Measurements from ENCODE around the gene DNAJC28. TPM values are rescaled to one million over a fixed set of nuclear protein-coding genes. Genes with fewer than 3 reads are reported as not detected.
A peak's percentile ranks its signal among the peaks of the same experiment; 100 is the strongest.

DNAJC28 gene
- total and polyA plus RNA-seq, 9 of the 15 experiments (the other 6 are each of a cell fraction or from before 2014, with no cell fraction given) = 0.68 to 2.5 (median 1.1) TPM

- no peaks in the 10 kb centered on the region for H3K27me3 ChIP-seq (ENCODE audit: control insufficient read depth in 2 of 2, insufficient read depth in 2 of 2, low read length in 2 of 2)
- DNase-seq (ENCODE audit: extremely low read depth in 1 of 4, low spot score in 3 of 4) = no peak
- no peak for ATAC-seq
- no peaks in the 10 kb centered on the region for H4K20me1 ChIP-seq (replicated peaks; ENCODE audit: control insufficient read depth, insufficient read depth, low read length)
- H3K9me1 ChIP-seq (ENCODE audit: control insufficient read depth, insufficient read depth, low read length) = no peaks in the 10 kb centered on the region
- ChIA-PET CTCF (ENCODE audit: low intra/inter-chr PET ratio) (no interaction called here), POLR2A (interaction anchor here (0.6 to 2.4 kb wide), 10 partner anchors 8 to 341 kb away, joined by 3 to 7 read pairs (median 4); partner anchors contain the start of genes DNAJC28 and TMEM50B)
- FAIRE-seq = no peak
- TF ChIP-seq CEBPB (tag; IDR thresholded peaks at IDR 0.05) = peak; percentile 44
- TF ChIP-seq CEBPG (CRISPR knock-in tag; IDR thresholded peaks at IDR 0.05) = no peak
- 0 out of 4 replicates have a peak, but pooled peaks have one; percentile 35 to 42 for TF ChIP-seq CEBPG (tag; conservative IDR thresholded peaks at IDR 0.05 in 1 of 2, IDR thresholded peaks at IDR 0.05 in 1 of 2)
- TF ChIP-seq RCOR1 (IDR thresholded peaks at IDR 0.05; ENCODE audit: borderline replicate concordance in 1 of 2, low read depth in 2 of 2, low read length in 2 of 2) = no peak
- no peak overlapping the region for H3K4me3 ChIP-seq
- WGBS (ENCODE audit: insufficient coverage, low coverage, missing lambda C conversion rate) = 96% methylated on average over 2 of the region's 2 CpGs
- H3K27ac ChIP-seq (ENCODE audit: extremely low read depth, low read depth, low read length) = no peak overlapping the region
- H3K4me1 ChIP-seq (replicated peaks in 1 of 2; ENCODE audit: control insufficient read depth in 2 of 2, insufficient read depth in 2 of 2, low read length in 2 of 2) = peaks cover 0 to 9% of the 10 kb centered on the region in 2 experiments; a peak in 3 of 5 replicates
- intact Hi-C loops (cut with micrococcal nuclease) = no loop called here
- no peaks in the 10 kb centered on the region for H3K79me2 ChIP-seq (ENCODE audit: control insufficient read depth, insufficient read depth, low read length)
- BruUV-seq (replicated peaks) = no TSS peak
- H2AFZ ChIP-seq (ENCODE audit: low read depth, low read length) = no peak overlapping the region
- H3K36me3 ChIP-seq (ENCODE audit: control insufficient read depth, insufficient read depth, low read length) = peaks cover 95% of the 10 kb centered on the region
- H3K9ac ChIP-seq (ENCODE audit: insufficient read depth in 1 of 2, low read depth in 2 of 2, low read length in 2 of 2) = no peak overlapping the region
- in situ Hi-C loops (cut with MboI) = no loop called here
- H3K9me3 ChIP-seq (replicated peaks; ENCODE audit: control insufficient read depth, insufficient read depth, low read depth, low read length) = no peaks in the 10 kb centered on the region
- no peak overlapping the region for H3K4me2 ChIP-seq (ENCODE audit: insufficient read depth, low read length)
These were observed 22.7 kb upstream of the DNAJC28 start for GRCh38 chr21:33514229-33514628.

GRCh38 chr21:33512481-33512880, 21.0 kb upstream of the DNAJC28 start:
- intact Hi-C loops (cut with micrococcal nuclease) = no loop called here
- Histone ChIP-seq H3K4me1 (replicated peaks in 1 of 2; ENCODE audit: control insufficient read depth in 2 of 2, insufficient read depth in 2 of 2, low read length in 2 of 2) (peaks cover 0 to 9% of the 10 kb centered on the region in 2 experiments; a peak in 3 of 5 replicates), H2AFZ (ENCODE audit: low read depth, low read length) (no peak overlapping the region), H3K4me2 (ENCODE audit: insufficient read depth, low read length) (no peak overlapping the region), H3K9me1 (ENCODE audit: control insufficient read depth, insufficient read depth, low read length) (no peaks in the 10 kb centered on the region), H3K36me3 (ENCODE audit: control insufficient read depth, insufficient read depth, low read length) (peaks cover 95% of the 10 kb centered on the region), H4K20me1 (replicated peaks; ENCODE audit: control insufficient read depth, insufficient read depth, low read length) (no peaks in the 10 kb centered on the region), H3K27ac (ENCODE audit: extremely low read depth, low read depth, low read length) (no peak overlapping the region), H3K9me3 (replicated peaks; ENCODE audit: control insufficient read depth, insufficient read depth, low read depth, low read length) (no peaks in the 10 kb centered on the region), H3K4me3 (no peak overlapping the region), H3K79me2 (ENCODE audit: control insufficient read depth, insufficient read depth, low read length) (no peaks in the 10 kb centered on the region), H3K27me3 (ENCODE audit: control insufficient read depth in 2 of 2, insufficient read depth in 2 of 2, low read length in 2 of 2) (no peaks in the 10 kb centered on the region), H3K9ac (ENCODE audit: insufficient read depth in 1 of 2, low read depth in 2 of 2, low read length in 2 of 2) (no peak overlapping the region)
- in situ Hi-C loops (cut with MboI) = no loop called here
- POLR2A ChIA-PET = interaction anchor here (0.7 to 1.5 kb wide), 2 partner anchors 22 to 57 kb away, joined by 3 to 4 read pairs; no protein-coding TSS in a partner anchor
- ATAC-seq = no peak
- TF ChIP-seq TGIF2 (CRISPR knock-in tag; IDR thresholded peaks at IDR 0.05) = no peak
- TF ChIP-seq SPI1 (IDR thresholded peaks at IDR 0.05; ENCODE audit: borderline replicate concordance, low read depth, low read length) = no peak
- peak; percentile 85 for TF ChIP-seq ZNF121 (CRISPR knock-in tag; conservative IDR thresholded peaks at IDR 0.05)
- CTCF ChIA-PET (ENCODE audit: low intra/inter-chr PET ratio) = no interaction called here
- FAIRE-seq = no peak
- DNase-seq (ENCODE audit: extremely low read depth in 1 of 4, low spot score in 3 of 4) = no peak
- 95% methylated on average over 3 of the region's 3 CpGs for WGBS (ENCODE audit: insufficient coverage, low coverage, missing lambda C conversion rate)
- no TSS peak for BruUV-seq (replicated peaks)

Measured in K562 (cell line).